Esophagus muscularis mucosa (tissue), 4 donors: ENCODE results near the gene PC. TPM values are rescaled to one million over a fixed set of nuclear protein-coding genes. Genes with fewer than 3 reads are reported as not detected.
A peak's percentile ranks its signal among the peaks of the same experiment; 100 is the strongest.

Experiments used
- DNase-seq: peaks from one replicate; pipeline ENCODE4 v3.0.0-alpha.2; 2017; ENCODE audit errors: extremely low spot score
- H3K27ac ChIP-seq, 4 donors: fragments of 200-600 bp; sonication (generic); replicated peaks in 1 of 4; 1 replicate in 3 of 4; 2 replicates in 1 of 4; pipeline ENCODE4 v1.5.1; 2016 to 2019; ENCODE audit warnings: mild to moderate bottlenecking in 1 of 4
- H3K27me3 ChIP-seq, 4 donors: fragments of 200-600 bp; sonication (generic); one replicate each; pipeline versions ENCODE4 v1.5.1 to v1.6.0; 2016 to 2019
- H3K36me3 ChIP-seq, 4 donors: fragments of 200-600 bp; sonication (generic); one replicate each; pipeline ENCODE4 v1.5.1; 2016 to 2019
- H3K4me1 ChIP-seq, 4 donors: fragments of 200-600 bp; sonication (generic); one replicate each; pipeline ENCODE4 v1.5.1; 2016 to 2019
- H3K4me3 ChIP-seq, 4 donors: fragments of 200-600 bp; sonication (generic); 1 replicate in 2 of 4; 2 replicates in 2 of 4; pipeline ENCODE4 v1.5.1; 2016 to 2019; ENCODE audit warnings: mild to moderate bottlenecking in 4 of 4, moderate library complexity in 1 of 4
- H3K9me3 ChIP-seq, 4 donors: fragments of 200-600 bp; sonication (generic); 1 replicate in 3 of 4; 2 replicates in 1 of 4; pipeline ENCODE4 v1.5.1; 2016 to 2019
- CTCF ChIP-seq, 3 experiments: fragments of 200-600 bp in 2 of 3; fragments of 450-650 bp in 1 of 3; sonication (generic) in 2 of 3; IDR thresholded peaks; one replicate each; pipeline ENCODE4 v1.5.1; 2017 to 2019; ENCODE audit warnings: antibody characterized with exemption in 3 of 3, mild to moderate bottlenecking in 2 of 3, moderate library complexity in 1 of 3
- EP300 ChIP-seq: sonication (generic); formaldehyde crosslinking; IDR thresholded peaks from one replicate; pipeline ENCODE4 v1.6.1; 2017; ENCODE audit warnings: antibody characterized with exemption
- POLR2A ChIP-seq: fragments of 450-650 bp; IDR thresholded peaks from one replicate; pipeline ENCODE4 v1.6.1; 2017; ENCODE audit warnings: antibody characterized with exemption, moderate library complexity, mild to moderate bottlenecking, low read depth
- POLR2AphosphoS5 ChIP-seq, 2 donors: sonication (generic); formaldehyde crosslinking; IDR thresholded peaks; one replicate each; pipeline ENCODE4 v1.6.1; 2017; ENCODE audit warnings: antibody characterized with exemption in 2 of 2
- WGBS: methylation state at CpG from one replicate; pipeline ENCODE4 v1.1.5; 2018; 5-methylcytosine and 5-hydroxymethylcytosine counted together
- intact Hi-C: fragments of 100-400 bp; cut with DNase I; formaldehyde crosslinking; loops from one replicate; pipeline ENCODE4 v1.15.1; 2023
- total RNA-seq, 4 donors: library from RNA; depleted of rRNA; stranded (reverse); fragments of >200 nt; gene quantifications; one replicate each; pipeline versions ENCODE4 v1.1.0 to v1.2.1, GENCODE V29; 2016

Gene PC
- total RNA-seq, 4 donors from 2014 or later, result 2.1 to 5.5 (median 5.1) TPM

GRCh38 chr11:66907751-66908630, 50.2 kb downstream of the PC start:
- 89% methylated on average over 9 of the region's 9 CpGs for WGBS
- no peak for TF ChIP-seq EP300
- TF ChIP-seq POLR2AphosphoS5 (IDR thresholded peaks at IDR 0.05), result no peak
- no peak for TF ChIP-seq CTCF (IDR thresholded peaks at IDR 0.05)
- TF ChIP-seq POLR2A, result no peak
- Histone ChIP-seq H3K27ac (peak overlapping the region in 1 of 4 donors; percentile 8), H3K9me3 (no peaks in the 10 kb centered on the region), H3K4me1 (peaks cover 6 to 26% (median 17%) of the 10 kb centered on the region in 4 donors), H3K27me3 (no peaks in the 10 kb centered on the region), H3K36me3 (no peaks in the 10 kb centered on the region), H3K4me3 (no peak overlapping the region)
- intact Hi-C loops, result no loop called here
- no peak for DNase-seq

GRCh38 chr11:66906061-66906733, 52.0 kb downstream of the PC start:
- TF ChIP-seq EP300 (no peak), POLR2AphosphoS5 (IDR thresholded peaks at IDR 0.05) (no peak)
- intact Hi-C loops, result no loop called here
- Histone ChIP-seq H3K9me3 (no peaks in the 10 kb centered on the region), H3K27ac (no peak overlapping the region), H3K4me1 (peaks cover 6 to 26% (median 17%) of the 10 kb centered on the region in 4 donors), H3K4me3 (no peak overlapping the region), H3K27me3 (no peaks in the 10 kb centered on the region), H3K36me3 (no peaks in the 10 kb centered on the region)
- no peak for DNase-seq
- 62% methylated on average over 14 of the region's 14 CpGs for WGBS

- no peaks in the 10 kb centered on the region for H3K27me3 ChIP-seq
- WGBS, result 85% methylated on average over 4 of the region's 4 CpGs
- H3K4me1 ChIP-seq, result peaks cover 6 to 26% (median 17%) of the 10 kb centered on the region in 4 donors
- no peak overlapping the region for H3K27ac ChIP-seq
- H3K9me3 ChIP-seq, result no peaks in the 10 kb centered on the region
- intact Hi-C loops, result no loop called here
- H3K4me3 ChIP-seq, result no peak overlapping the region
- H3K36me3 ChIP-seq, result no peaks in the 10 kb centered on the region
- DNase-seq, result no peak
- TF ChIP-seq CTCF (IDR thresholded peaks at IDR 0.05) (no peak), POLR2A (no peak), EP300 (no peak), POLR2AphosphoS5 (IDR thresholded peaks at IDR 0.05) (no peak)
Observed at GRCh38 chr11:66905631-66906030, 52.6 kb downstream of the PC start.

GRCh38 chr11:66904981-66905521, 53.1 kb downstream of the PC start:
- Histone ChIP-seq H3K9me3 (no peaks in the 10 kb centered on the region), H3K36me3 (no peaks in the 10 kb centered on the region), H3K4me3 (no peak overlapping the region), H3K4me1 (peaks cover 6 to 26% (median 17%) of the 10 kb centered on the region in 4 donors), H3K27me3 (no peaks in the 10 kb centered on the region), H3K27ac (no peak overlapping the region)
- intact Hi-C loops, result no loop called here
- no peak for DNase-seq
- no peak for TF ChIP-seq CTCF (IDR thresholded peaks at IDR 0.05)
- no peak for TF ChIP-seq EP300
- TF ChIP-seq POLR2AphosphoS5 (IDR thresholded peaks at IDR 0.05), result no peak
- no peak for TF ChIP-seq POLR2A
- 85% methylated on average over 8 of the region's 8 CpGs for WGBS

GRCh38 chr11:66904561-66904960, 53.6 kb downstream of the PC start:
- Histone ChIP-seq H3K27me3 (no peaks in the 10 kb centered on the region), H3K4me1 (peaks cover 6 to 26% (median 17%) of the 10 kb centered on the region in 4 donors), H3K4me3 (no peak overlapping the region), H3K27ac (no peak overlapping the region), H3K9me3 (no peaks in the 10 kb centered on the region), H3K36me3 (no peaks in the 10 kb centered on the region)
- WGBS, result 97% methylated on average over 6 of the region's 6 CpGs
- no peak for DNase-seq
- no peak for TF ChIP-seq POLR2AphosphoS5 (IDR thresholded peaks at IDR 0.05)
- TF ChIP-seq EP300, result no peak
- TF ChIP-seq CTCF (IDR thresholded peaks at IDR 0.05), result no peak
- TF ChIP-seq POLR2A, result no peak
- intact Hi-C loops, result no loop called here
